T-helper 1 cell (primary cell): ENCODE data around the gene MED27.
"Not testable (repeated sequence)": the region's sequence is repeated elsewhere in the genome, so short reads cannot be mapped to it uniquely, and the experiment has no call there.

Source experiments
- DNase-seq, 5 donors: peaks; one replicate each; pipeline ENCODE4 v3.0.0-alpha.2; 2012 to 2020

Gene MED27

GRCh38 chr9:132015866-132016265 lies 63.8 kb downstream of the MED27 start:
- no peak for DNase-seq

- no peak for DNase-seq
Observed at GRCh38 chr9:132014218-132014805, 65.4 kb downstream of the MED27 start.

GRCh38 chr9:132012704-132013357 lies 66.8 kb downstream of the MED27 start:
- DNase-seq = no peak

DNA sequence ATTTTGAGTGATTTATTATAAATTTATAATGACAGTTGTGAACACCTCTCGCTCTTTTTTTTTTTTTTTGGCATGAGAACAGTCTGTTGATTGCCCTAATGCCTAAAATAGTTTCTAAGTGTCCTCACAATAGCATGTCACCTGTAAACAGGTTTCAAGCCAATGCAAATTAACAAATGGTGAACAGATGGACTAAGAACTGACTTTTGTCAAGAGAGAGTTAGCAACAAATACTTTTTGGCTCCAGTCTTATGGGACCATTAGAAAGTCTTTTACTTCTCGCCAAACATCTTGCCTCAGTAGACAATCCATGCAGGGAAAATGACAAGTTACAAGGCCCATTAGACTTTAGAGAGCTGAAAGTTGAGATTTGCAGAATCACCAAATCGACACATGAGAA lies 67.8 kb downstream of the MED27 start:
- no peak for DNase-seq

GRCh38 chr9:132011309-132011708 lies 68.4 kb downstream of the MED27 start:
- DNase-seq = no peak

DNA sequence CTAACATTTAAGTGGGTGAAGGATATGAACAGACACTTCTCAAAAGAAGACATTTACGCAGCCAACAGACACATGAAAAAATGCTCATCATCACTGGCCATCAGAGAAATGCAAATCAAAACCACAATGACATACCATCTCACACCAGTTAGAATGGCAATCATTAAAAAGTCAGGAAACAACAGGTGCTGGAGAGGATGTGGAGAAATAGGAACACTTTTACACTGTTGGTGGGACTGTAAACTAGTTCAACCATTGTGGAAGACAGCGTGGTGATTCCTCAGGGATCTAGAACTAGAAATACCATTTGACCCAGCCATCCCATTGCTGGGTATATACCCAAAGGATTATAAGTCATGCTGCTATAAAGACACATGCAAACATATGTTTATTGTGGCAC lies 69.5 kb downstream of the MED27 start:
- not testable (repeated sequence) for DNase-seq

DNA sequence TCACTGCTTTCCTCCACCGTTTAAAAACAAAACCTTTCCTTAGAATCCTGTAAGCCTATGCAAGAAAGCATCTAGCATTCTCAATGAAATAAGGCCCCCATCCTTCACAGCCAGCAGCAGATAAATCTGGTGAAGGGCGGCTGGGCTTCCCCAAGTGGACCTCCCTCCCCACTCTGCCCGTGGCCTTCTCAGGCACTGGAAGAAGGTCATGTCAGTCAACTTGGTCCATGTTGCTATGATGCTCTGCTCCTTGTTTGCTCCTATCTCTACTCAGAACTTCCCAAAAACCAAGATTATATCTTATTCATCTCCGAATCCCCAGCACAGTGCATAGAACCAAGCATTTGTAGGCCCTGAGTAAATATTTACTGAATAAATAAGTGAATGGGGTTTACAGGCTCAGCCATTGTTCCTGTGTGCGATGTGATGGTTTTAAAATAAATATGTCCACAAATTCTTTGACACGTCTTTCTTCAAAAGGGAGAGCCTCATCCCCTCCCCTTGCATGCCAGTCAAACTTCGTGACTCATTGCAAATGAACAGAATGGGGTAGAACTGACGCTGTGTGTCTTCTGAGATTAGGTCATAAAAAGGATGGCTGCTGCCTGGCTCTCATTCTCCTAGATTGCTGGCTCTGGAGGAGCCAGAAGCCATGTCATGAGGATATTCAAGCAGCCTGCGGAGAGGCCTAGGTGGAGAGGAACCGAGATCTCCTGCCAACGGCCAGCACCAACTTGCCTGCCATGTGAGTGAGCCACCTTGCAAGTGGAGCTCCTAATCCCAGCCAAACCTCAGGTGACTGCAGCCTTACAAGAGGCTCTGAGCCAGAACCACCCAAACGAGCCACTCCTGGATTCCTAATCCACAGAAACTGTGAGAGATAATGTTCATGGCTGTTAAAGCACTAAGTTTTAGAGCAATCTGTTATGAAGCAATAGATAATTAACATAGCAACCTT lies 70.5 kb downstream of the MED27 start:
- no peak for DNase-seq

- DNase-seq = no peak
Observed at GRCh38 chr9:132008184-132008803, 71.4 kb downstream of the MED27 start.

- no peak for DNase-seq
Observed at GRCh38 chr9:132007371-132008025, 72.2 kb downstream of the MED27 start.

DNA sequence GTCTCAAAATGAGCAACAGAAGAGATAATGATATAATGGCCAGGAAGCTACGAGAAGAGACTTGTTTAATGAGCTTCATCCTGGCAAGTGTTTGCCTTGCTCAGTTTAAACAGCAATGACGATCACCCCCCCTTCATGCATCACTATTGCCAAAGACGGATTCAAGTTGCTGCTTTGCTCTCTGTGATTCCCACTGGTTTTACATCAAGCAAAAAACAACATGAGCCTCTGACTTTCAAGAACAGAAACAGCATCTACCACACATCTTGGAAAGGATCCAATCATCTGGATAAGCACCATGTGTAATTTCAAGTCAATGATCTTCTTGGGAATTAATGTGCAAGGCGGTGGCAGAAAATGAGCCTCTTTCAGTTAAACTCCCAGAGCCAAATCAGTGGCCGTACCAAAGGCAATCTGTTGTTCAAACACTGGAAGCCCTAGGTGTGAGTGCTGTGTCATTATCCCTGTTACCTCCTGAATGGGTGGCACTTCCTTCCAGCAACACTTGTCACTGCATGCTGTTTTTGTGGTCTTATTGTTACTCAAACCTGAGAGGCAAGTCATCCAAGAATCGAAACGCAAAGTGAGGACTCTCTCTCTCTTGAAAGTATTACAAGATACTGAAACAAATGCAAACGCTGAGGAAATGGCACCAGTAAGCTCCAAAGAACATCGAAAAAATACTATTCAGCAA lies 72.8 kb downstream of the MED27 start:
- peak in 1 of 5 donors; percentile 89 for DNase-seq

GRCh38 chr9:132005899-132006298 lies 73.8 kb downstream of the MED27 start:
- DNase-seq = no peak

DNA sequence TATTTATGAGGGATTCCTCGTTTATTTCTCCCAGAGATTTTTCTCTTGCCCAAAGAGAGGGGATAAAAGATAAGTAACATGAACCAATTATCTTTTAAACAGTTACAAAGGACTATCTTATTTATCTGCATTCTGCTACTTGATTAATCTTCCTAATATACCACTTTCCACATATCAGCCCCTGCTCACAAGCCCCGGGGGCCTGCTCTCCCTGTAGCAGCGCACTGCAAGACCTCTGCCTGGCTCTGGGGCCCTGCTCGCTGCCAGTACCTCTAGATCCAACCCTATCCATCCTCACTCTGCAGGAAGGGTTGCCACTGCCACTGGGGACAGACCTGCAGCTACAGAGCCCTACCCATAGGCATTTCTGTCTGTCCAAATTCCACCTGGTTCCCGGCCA lies 75.3 kb downstream of the MED27 start:
- DNase-seq = no peak

GRCh38 chr9:132003896-132004295 lies 75.8 kb downstream of the MED27 start:
- DNase-seq = no peak

- no peak for DNase-seq
Observed at GRCh38 chr9:132003319-132003704, 76.4 kb downstream of the MED27 start.

DNA sequence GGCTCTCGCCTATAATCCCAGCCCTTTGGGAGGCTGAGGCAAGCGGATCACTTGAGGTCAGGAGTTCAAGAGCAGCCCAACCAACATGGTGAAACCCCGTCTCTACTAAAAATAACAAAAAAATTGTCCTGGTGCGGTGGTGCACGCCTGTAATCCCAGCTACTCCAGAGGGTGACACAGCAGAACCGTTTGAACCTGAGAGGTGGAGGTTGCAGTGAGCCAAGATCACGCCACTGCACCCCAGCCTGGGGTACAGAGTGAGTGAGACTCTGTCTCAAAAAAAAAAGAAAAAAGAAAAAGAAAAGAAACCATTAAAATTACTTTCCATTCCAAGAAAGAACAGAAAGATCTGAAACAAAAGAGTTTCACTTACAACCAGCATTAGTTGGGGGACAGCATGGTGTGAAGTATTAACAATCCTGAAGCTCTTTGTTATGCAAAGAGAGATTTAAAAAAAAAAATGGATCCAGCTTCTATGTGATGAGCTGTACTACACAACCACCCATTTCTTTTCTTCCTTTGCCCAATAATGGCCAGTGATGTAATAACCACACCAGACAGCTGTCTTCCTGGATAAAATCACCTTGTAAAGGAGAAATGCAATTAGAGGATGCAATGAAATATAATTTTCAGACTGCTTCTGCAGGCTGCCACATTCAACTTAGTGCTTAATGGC lies 76.9 kb downstream of the MED27 start:
- DNase-seq = peak in 1 of 5 donors; percentile 14

GRCh38 chr9:132001567-132001966 lies 78.1 kb downstream of the MED27 start:
- DNase-seq = no peak

GRCh38 chr9:132000659-132001058 lies 79.0 kb downstream of the MED27 start:
- no peak for DNase-seq

GRCh38 chr9:131999692-132000551 lies 79.7 kb downstream of the MED27 start:
- DNase-seq = peak in 1 of 5 donors; percentile 69

DNA sequence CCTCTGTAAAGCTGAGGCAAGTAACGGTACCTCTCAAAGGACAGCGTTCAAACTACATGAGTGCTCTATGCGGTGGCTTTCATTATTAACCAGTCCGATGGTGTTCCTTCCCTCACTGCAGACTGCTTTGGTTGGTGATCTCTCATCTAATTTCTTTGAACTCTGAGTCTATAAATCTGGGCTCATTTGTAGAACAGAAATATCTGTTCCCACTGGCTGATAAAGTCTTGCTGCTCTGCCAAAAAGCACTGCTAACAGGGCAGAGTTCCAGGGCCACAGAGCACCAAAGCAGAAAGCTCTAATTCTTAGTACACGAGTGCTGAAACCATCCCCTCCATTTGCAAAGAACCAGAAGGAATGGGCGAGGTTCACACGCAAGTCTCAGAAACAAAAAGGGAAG lies 81.9 kb downstream of the MED27 start:
- no peak for DNase-seq

GRCh38 chr9:131997076-131997475 lies 82.6 kb downstream of the MED27 start:
- no peak for DNase-seq
